Endothelial cell of umbilical vein (primary cell): ENCODE measurements around the gene KCNJ4. TPM values are rescaled to one million over a fixed set of nuclear protein-coding genes. Genes with fewer than 3 reads are reported as not detected.

Experiments
- BruUV-seq: library from RNA; stranded (reverse); fragments of 400-500 nt; replicated peaks from 2 replicates; lab custom pipeline; 2021; lab: Mats Ljungman, UMichigan
- CTCF ChIA-PET: fragments of 300-600, 350-600 bp; sonication (Branson Sonifier 250); formaldehyde crosslinking; loops from one replicate; lab custom pipeline; 2021; ENCODE audit warnings: antibody characterized with exemption, inconsistent platforms; lab: Charles Lee
- POLR2A ChIA-PET: fragments of 300-600, 350-600 bp; sonication (Branson Sonifier 250); formaldehyde crosslinking; loops from one replicate; lab custom pipeline; 2021; ENCODE audit warnings: antibody characterized with exemption, inconsistent platforms; lab: Charles Lee
- DNase-seq: peaks from one replicate; pipeline ENCODE4 v3.0.0-alpha.2; 2011; ENCODE audit warnings: low read depth, low spot score
- FAIRE-seq: peaks from 2 replicates; lab custom pipeline; 2011; peaks lifted over from hg19 to GRCh38; lab: Jason Lieb, UNC
- H2AFZ ChIP-seq: 2 replicates; pipeline ENCODE4 v1.6.0; 2012; ENCODE audit warnings: low read depth, low read length, control low read depth, inconsistent platforms
- H3K27ac ChIP-seq: 2 replicates; pipeline ENCODE4 v1.5.1; 2011; ENCODE audit warnings: low read depth, mild to moderate bottlenecking, control low read depth, low read length, moderate library complexity; ENCODE audit not compliant: insufficient read depth
- H3K27me3 ChIP-seq, 2 experiments: 2 replicates each; pipeline versions ENCODE4 v1.6.0 to v1.6.1; 2011; ENCODE audit warnings: low read length in 2 of 2, mixed read lengths in 1 of 2; ENCODE audit not compliant: control insufficient read depth in 2 of 2, insufficient read depth in 2 of 2
- H3K36me3 ChIP-seq, 2 experiments: 2 replicates in 1 of 2; 3 replicates in 1 of 2; pipeline ENCODE4 v1.5.1; 2011; ENCODE audit warnings: low read length in 2 of 2, mild to moderate bottlenecking in 1 of 2, moderate library complexity in 1 of 2; ENCODE audit not compliant: control insufficient read depth in 2 of 2, insufficient read depth in 2 of 2; ENCODE audit errors: extremely low read depth in 1 of 2
- H3K4me1 ChIP-seq: 3 replicates; pipeline ENCODE4 v1.5.1; 2011; ENCODE audit warnings: mild to moderate bottlenecking, low read length; ENCODE audit not compliant: control insufficient read depth, insufficient read depth; ENCODE audit errors: extremely low read depth
- H3K4me2 ChIP-seq: 2 replicates; pipeline ENCODE4 v1.6.1; 2011; ENCODE audit warnings: low read length, control low read depth, mixed read lengths; ENCODE audit not compliant: insufficient read depth
- H3K4me3 ChIP-seq, 3 experiments: fragments of 200-600 bp in 1 of 3; sonication (generic), shearing (Covaris generic) in 1 of 3; replicated peaks in 1 of 3; 2 replicates each; pipeline ENCODE4 v1.5.1; 2011 to 2016; ENCODE audit warnings: control low read depth in 3 of 3, low read length in 3 of 3, mild to moderate bottlenecking in 2 of 3, inconsistent platforms in 1 of 3, low read depth in 1 of 3, moderate library complexity in 1 of 3; ENCODE audit not compliant: insufficient read depth in 1 of 3
- H3K79me2 ChIP-seq: 2 replicates; pipeline ENCODE4 v1.6.0; 2012; ENCODE audit warnings: low read length, inconsistent platforms; ENCODE audit not compliant: control insufficient read depth, insufficient read depth
- H3K9ac ChIP-seq: replicated peaks from 2 replicates; pipeline ENCODE3; 2011; ENCODE audit warnings: low read length, control low read depth; ENCODE audit not compliant: insufficient read depth; ENCODE audit errors: extremely low read depth
- H3K9me1 ChIP-seq: replicated peaks from 3 replicates; pipeline ENCODE4 v1.6.0; 2011; ENCODE audit warnings: mild to moderate bottlenecking, low read length; ENCODE audit not compliant: control insufficient read depth, insufficient read depth; ENCODE audit errors: extremely low read depth
- H3K9me3 ChIP-seq: replicated peaks from 2 replicates; pipeline ENCODE4 v1.5.1; 2012; ENCODE audit warnings: low read length, inconsistent platforms; ENCODE audit not compliant: control insufficient read depth, insufficient read depth
- H4K20me1 ChIP-seq: replicated peaks from 2 replicates; pipeline ENCODE3; 2011; ENCODE audit warnings: mild to moderate bottlenecking, low read length; ENCODE audit not compliant: control insufficient read depth, insufficient read depth; ENCODE audit errors: extremely low read depth
- EZH2 ChIP-seq: IDR thresholded peaks from 2 replicates; pipeline ENCODE4 v1.6.1; 2012; ENCODE audit warnings: borderline replicate concordance, low read depth, mild to moderate bottlenecking, moderate library complexity, low read length, inconsistent platforms; ENCODE audit not compliant: severe bottlenecking
- FOS ChIP-seq: IDR thresholded peaks from 2 replicates; pipeline ENCODE4 v1.6.1; 2011; ENCODE audit warnings: mild to moderate bottlenecking, low read length, moderate library complexity, borderline replicate concordance; ENCODE audit not compliant: insufficient read depth
- GATA2 ChIP-seq: IDR thresholded peaks from 2 replicates; pipeline ENCODE4 v1.7.0; 2011; ENCODE audit warnings: low read depth, mild to moderate bottlenecking, moderate library complexity, mixed read lengths, low read length; ENCODE audit not compliant: insufficient read length, insufficient read depth
- JUN ChIP-seq: IDR thresholded peaks from 2 replicates; pipeline ENCODE4 v1.6.1; 2011; ENCODE audit warnings: borderline replicate concordance, low read depth; ENCODE audit not compliant: insufficient read length, insufficient read depth
- MYC ChIP-seq: IDR thresholded peaks from one replicate; pipeline ENCODE4 v1.6.1; 2011; ENCODE audit warnings: mild to moderate bottlenecking, low read depth, low read length
- POLR2A ChIP-seq: IDR thresholded peaks from 2 replicates; pipeline ENCODE4 v1.6.1; 2012; ENCODE audit warnings: low read depth, mild to moderate bottlenecking, control low read depth, low read length
- POLR2AphosphoS5 ChIP-seq: IDR thresholded peaks from 2 replicates; pipeline ENCODE4 v1.6.1; 2012; ENCODE audit warnings: low read depth, mild to moderate bottlenecking, control low read depth, low read length, moderate library complexity; ENCODE audit not compliant: insufficient read depth
- dilution Hi-C: fragments of 300-500 bp; cut with MboI; formaldehyde crosslinking; loops from one replicate; pipeline ENCODE4 v1.15.0; 2019; ENCODE audit warnings: low sequenced_read_pairs; ENCODE audit not compliant: extremely low pct_ligation_motif_present
- intact Hi-C: fragments of 100-400 bp; cut with micrococcal nuclease; formaldehyde crosslinking; loops from one replicate; pipeline ENCODE4 v1.10.0; 2022
- polyA plus RNA-seq, 4 experiments: library from polyadenylated mRNA; depleted of rRNA in 3 of 4; stranded (reverse) in 3 of 4; unstranded in 1 of 4; fragments of >200 nt; gene quantifications; 2 replicates each; pipeline versions ENCODE4 v1.2.1 to v1.2.3, GENCODE V29; 2011 to 2012; ENCODE audit warnings: missing spikeins in 1 of 4
- total RNA-seq: library from RNA; stranded (reverse); gene quantifications from 2 replicates; pipeline ENCODE4 v1.2.3, GENCODE V29; 2021
- TF ChIP-seq, protein P1 (sequence below), 2 donors: IDR thresholded peaks; 1 replicate in 1 of 2; 2 replicates in 1 of 2; pipeline ENCODE4 v1.5.1; 2011; ENCODE audit warnings: low read length in 2 of 2, mild to moderate bottlenecking in 2 of 2, moderate library complexity in 2 of 2, control low read depth in 1 of 2, inconsistent platforms in 1 of 2, low read depth in 1 of 2; ENCODE audit not compliant: insufficient read depth in 1 of 2; ENCODE audit errors: extremely low read depth in 1 of 2
- TF ChIP-seq, protein P2 (sequence below): IDR thresholded peaks from 2 replicates; pipeline ENCODE4 v1.6.1; 2011; ENCODE audit not compliant: insufficient read depth, insufficient read length

The KCNJ4 gene
- total and polyA plus RNA-seq, 2 donors (not counting 3 experiments of a cell fraction or from before 2014, with no cell fraction given) = not detected

DNA sequence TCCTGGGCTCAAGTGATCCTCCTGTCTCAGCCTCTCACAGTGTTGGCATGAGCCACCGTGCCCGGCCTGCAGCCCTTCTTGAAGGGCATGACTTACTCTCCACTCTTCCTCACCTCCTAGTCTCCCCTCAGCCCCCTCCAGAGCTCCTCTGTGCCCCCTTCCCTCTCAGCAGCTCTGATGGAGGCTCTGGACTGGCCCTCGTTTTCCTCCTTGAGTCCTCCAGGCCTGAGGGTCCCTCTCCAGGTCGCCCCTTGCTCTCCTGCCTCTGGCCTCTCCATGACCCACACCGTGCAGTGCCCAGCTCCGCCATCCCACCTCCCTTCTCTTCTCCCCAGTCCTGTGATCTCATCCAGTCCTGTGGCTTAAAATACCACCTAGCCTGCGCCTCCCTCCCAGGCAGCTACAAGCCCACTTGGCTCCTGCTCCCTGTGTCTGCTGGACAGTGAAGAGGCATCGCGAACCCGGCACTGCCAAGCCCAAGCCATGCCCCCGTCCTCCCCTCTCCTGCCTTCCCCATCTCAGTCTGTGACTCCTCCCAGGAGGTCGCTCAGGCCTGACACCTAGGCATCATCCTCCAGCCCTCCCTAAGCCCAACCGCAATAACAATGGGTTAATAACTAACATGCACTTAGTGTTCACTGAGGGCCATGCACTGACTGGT is 11.9 kb downstream of the KCNJ4 start:
- Histone ChIP-seq H3K79me2 (no peaks in the 10 kb centered on the region), H3K9ac (no peak overlapping the region), H3K4me3 (no peak overlapping the region), H3K9me3 (no peaks in the 10 kb centered on the region), H3K36me3 (no peaks in the 10 kb centered on the region), H3K4me2 (no peak overlapping the region), H2AFZ (no peak overlapping the region), H4K20me1 (no peaks in the 10 kb centered on the region), H3K4me1 (no peaks in the 10 kb centered on the region), H3K27me3 (peaks cover 4% of the 10 kb centered on the region in 2 experiments), H3K27ac (no peak overlapping the region), H3K9me1 (no peaks in the 10 kb centered on the region)
- DNase-seq = no peak
- BruUV-seq = no TSS peak
- intact Hi-C loops (no loop called here), dilution Hi-C loops (no loop called here)
- ChIA-PET CTCF (interaction anchor here (1.5 kb wide), 1 partner anchor 10 kb away, joined by 4 read pairs; no protein-coding TSS in a partner anchor), POLR2A (no interaction called here)
- TF ChIP-seq FOS = no peak
- no peak for TF ChIP-seq POLR2AphosphoS5
- TF ChIP-seq, protein P1, sequence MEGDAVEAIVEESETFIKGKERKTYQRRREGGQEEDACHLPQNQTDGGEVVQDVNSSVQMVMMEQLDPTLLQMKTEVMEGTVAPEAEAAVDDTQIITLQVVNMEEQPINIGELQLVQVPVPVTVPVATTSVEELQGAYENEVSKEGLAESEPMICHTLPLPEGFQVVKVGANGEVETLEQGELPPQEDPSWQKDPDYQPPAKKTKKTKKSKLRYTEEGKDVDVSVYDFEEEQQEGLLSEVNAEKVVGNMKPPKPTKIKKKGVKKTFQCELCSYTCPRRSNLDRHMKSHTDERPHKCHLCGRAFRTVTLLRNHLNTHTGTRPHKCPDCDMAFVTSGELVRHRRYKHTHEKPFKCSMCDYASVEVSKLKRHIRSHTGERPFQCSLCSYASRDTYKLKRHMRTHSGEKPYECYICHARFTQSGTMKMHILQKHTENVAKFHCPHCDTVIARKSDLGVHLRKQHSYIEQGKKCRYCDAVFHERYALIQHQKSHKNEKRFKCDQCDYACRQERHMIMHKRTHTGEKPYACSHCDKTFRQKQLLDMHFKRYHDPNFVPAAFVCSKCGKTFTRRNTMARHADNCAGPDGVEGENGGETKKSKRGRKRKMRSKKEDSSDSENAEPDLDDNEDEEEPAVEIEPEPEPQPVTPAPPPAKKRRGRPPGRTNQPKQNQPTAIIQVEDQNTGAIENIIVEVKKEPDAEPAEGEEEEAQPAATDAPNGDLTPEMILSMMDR (IDR thresholded peaks at IDR 0.05; ENCODE audit: extremely low read depth in 1 of 2, insufficient read depth in 1 of 2, low read depth in 1 of 2, low read length in 2 of 2) = no peak
- no peak for TF ChIP-seq JUN
- no peak for TF ChIP-seq EZH2
- TF ChIP-seq, protein P2, sequence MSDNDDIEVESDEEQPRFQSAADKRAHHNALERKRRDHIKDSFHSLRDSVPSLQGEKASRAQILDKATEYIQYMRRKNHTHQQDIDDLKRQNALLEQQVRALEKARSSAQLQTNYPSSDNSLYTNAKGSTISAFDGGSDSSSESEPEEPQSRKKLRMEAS = no peak
- TF ChIP-seq POLR2A = no peak
- TF ChIP-seq GATA2 = no peak
- no peak for TF ChIP-seq MYC
- FAIRE-seq = no peak
